GM18520 (cell line): ENCODE results near the gene KRTDAP.
A peak's percentile ranks its signal among the peaks of the same experiment; 100 is the strongest.
"Not testable (repeated sequence)": the region's sequence is repeated elsewhere in the genome, so short reads cannot be mapped to it uniquely, and the experiment has no call there.

Source experiments
- ATAC-seq: cut with Tn5 transposase; IDR thresholded peaks from one replicate; pipeline ENCODE4 v1.9.1; 2021; ENCODE audit not compliant: unreplicated experiment

Gene KRTDAP

GRCh38 chr19:35486268-35486708 lies 4.0 kb downstream of the KRTDAP start:
- no peak for ATAC-seq

GRCh38 chr19:35484252-35485036 lies 5.8 kb downstream of the KRTDAP start:
- ATAC-seq, result no peak

GRCh38 chr19:35483089-35483488 lies 7.2 kb downstream of the KRTDAP start:
- ATAC-seq, result no peak

GRCh38 chr19:35478794-35479677 lies 11.2 kb downstream of the KRTDAP start:
- ATAC-seq, result no peak

GRCh38 chr19:35476149-35476548 lies 14.1 kb downstream of the KRTDAP start:
- ATAC-seq, result no peak

GRCh38 chr19:35474594-35474993 lies 15.7 kb downstream of the KRTDAP start:
- ATAC-seq, result not testable (repeated sequence)

GRCh38 chr19:35474104-35474503 lies 16.2 kb downstream of the KRTDAP start:
- ATAC-seq, result no peak

- no peak for ATAC-seq
Measured at GRCh38 chr19:35471946-35472345, 18.3 kb downstream of the KRTDAP start.

- not testable (repeated sequence) for ATAC-seq
Measured at GRCh38 chr19:35471075-35471474, 19.2 kb downstream of the KRTDAP start.

GRCh38 chr19:35470128-35470527 lies 20.1 kb downstream of the KRTDAP start:
- no peak for ATAC-seq

GRCh38 chr19:35468637-35469036 lies 21.6 kb downstream of the KRTDAP start:
- peak; percentile 90 for ATAC-seq

- ATAC-seq, result no peak
Measured at GRCh38 chr19:35466259-35466658, 24.0 kb downstream of the KRTDAP start.

GRCh38 chr19:35462956-35463355 lies 27.3 kb downstream of the KRTDAP start:
- ATAC-seq, result not testable (repeated sequence)

GRCh38 chr19:35462476-35462953 lies 27.7 kb downstream of the KRTDAP start:
- ATAC-seq, result peak; percentile 66

- not testable (repeated sequence) for ATAC-seq
Measured at GRCh38 chr19:35461788-35462187, 28.5 kb downstream of the KRTDAP start.

- no peak for ATAC-seq
Measured at GRCh38 chr19:35461060-35461459, 29.2 kb downstream of the KRTDAP start.

- no peak for ATAC-seq
Measured at GRCh38 chr19:35460608-35461007, 29.7 kb downstream of the KRTDAP start.

- ATAC-seq, result no peak
Measured at GRCh38 chr19:35459414-35460082, 30.7 kb downstream of the KRTDAP start.

- ATAC-seq, result no peak
Measured at GRCh38 chr19:35458731-35459391, 31.4 kb downstream of the KRTDAP start.

GRCh38 chr19:35458192-35458591 lies 32.1 kb downstream of the KRTDAP start:
- no peak for ATAC-seq

- no peak for ATAC-seq
Measured at GRCh38 chr19:35457173-35457572, 33.1 kb downstream of the KRTDAP start.
